Neural progenitor cell (in vitro differentiated cells): ENCODE results near the gene IREB2. TPM values are rescaled to one million over a fixed set of nuclear protein-coding genes. Genes with fewer than 3 reads are reported as not detected.

ENCODE experiments used
- DNase-seq: peaks from one replicate; pipeline ENCODE4 v3.0.0-alpha.2; 2016; ENCODE audit warnings: low spot score
- H2AFZ ChIP-seq: fragments of 200-600 bp; sonication (generic); replicated peaks from 2 replicates; pipeline ENCODE4 v1.6.1; 2016; ENCODE audit warnings: antibody characterized with exemption
- H3F3A ChIP-seq: fragments of 200-600 bp; sonication (generic); 2 replicates; pipeline ENCODE4 v1.6.1; 2016; ENCODE audit warnings: antibody characterized with exemption, low read depth
- H3K27ac ChIP-seq: fragments of 200-600 bp; sonication (generic); 2 replicates; pipeline ENCODE4 v1.5.1; 2016; ENCODE audit warnings: mild to moderate bottlenecking
- H3K27me3 ChIP-seq: fragments of 200-600 bp; sonication (generic); 2 replicates; pipeline ENCODE4 v1.6.1; 2016; ENCODE audit warnings: mild to moderate bottlenecking, moderate library complexity
- H3K36me3 ChIP-seq: fragments of 200-600 bp; sonication (generic); 2 replicates; pipeline ENCODE4 v1.5.1; 2016
- H3K4me1 ChIP-seq: fragments of 200-600 bp; sonication (generic); 2 replicates; pipeline ENCODE4 v1.6.1; 2016; ENCODE audit warnings: mixed run types
- H3K4me2 ChIP-seq: fragments of 200-600 bp; sonication (generic); 2 replicates; pipeline ENCODE4 v1.6.1; 2016
- H3K4me3 ChIP-seq: fragments of 200-600 bp; sonication (generic); 2 replicates; pipeline ENCODE4 v1.5.1; 2016
- H3K79me2 ChIP-seq: fragments of 200-600 bp; sonication (generic); 2 replicates; pipeline ENCODE4 v1.6.1; 2016; ENCODE audit warnings: low read depth
- H3K9ac ChIP-seq: fragments of 200-600 bp; sonication (generic); 2 replicates; pipeline ENCODE4 v1.6.1; 2016
- H3K9me3 ChIP-seq: fragments of 200-600 bp; sonication (generic); 2 replicates; pipeline ENCODE4 v1.5.1; 2016; ENCODE audit warnings: low read depth
- H4K20me1 ChIP-seq: fragments of 200-600 bp; sonication (generic); 2 replicates; pipeline ENCODE4 v1.6.1; 2016; ENCODE audit warnings: low read depth
- H3K27ac Mint-ChIP-seq: 3 replicates; pipeline ENCODE4 v1.8.0; 2021; ENCODE audit warnings: mixed read lengths
- H3K27me3 Mint-ChIP-seq: 2 replicates; pipeline ENCODE4 v1.8.0; 2022; ENCODE audit warnings: low read depth, mild to moderate bottlenecking, inconsistent platforms, moderate library complexity, mixed read lengths; ENCODE audit not compliant: insufficient read depth
- H3K36me3 Mint-ChIP-seq: 3 replicates; pipeline ENCODE4 v1.8.0; 2021; ENCODE audit warnings: mixed read lengths
- H3K4me1 Mint-ChIP-seq: 3 replicates; pipeline ENCODE4 v1.8.0; 2021; ENCODE audit warnings: mixed read lengths
- H3K4me3 Mint-ChIP-seq: 3 replicates; pipeline ENCODE4 v1.8.0; 2021; ENCODE audit warnings: mild to moderate bottlenecking, moderate library complexity, mixed read lengths
- H3K9me3 Mint-ChIP-seq: 3 replicates; pipeline ENCODE4 v1.8.0; 2020; ENCODE audit warnings: mixed read lengths
- EZH2 ChIP-seq: fragments of 200-600 bp; sonication (generic); IDR thresholded peaks from 2 replicates; pipeline ENCODE4 v1.6.1; 2017; ENCODE audit warnings: antibody characterized with exemption, mild to moderate bottlenecking, moderate library complexity
- EZH2phosphoT487 ChIP-seq: fragments of 200-600 bp; sonication (generic); IDR thresholded peaks from 2 replicates; pipeline ENCODE4 v1.6.1; 2017; ENCODE audit warnings: antibody characterized with exemption
- total RNA-seq: library from RNA; depleted of rRNA; stranded (reverse); fragments of >200 nt; gene quantifications from 2 replicates; pipeline ENCODE4 v1.2.3, GENCODE V29; 2015; ENCODE audit warnings: low replicate concordance
- TF ChIP-seq, protein P1 (sequence below): fragments of 200-600 bp; sonication (generic); IDR thresholded peaks from 2 replicates; pipeline ENCODE4 v1.5.1; 2017; ENCODE audit warnings: antibody characterized with exemption, mild to moderate bottlenecking

Gene IREB2
- total RNA-seq, 1 donor from 2014 or later: 87.7 TPM

- Histone ChIP-seq H3K9ac (no peak overlapping the region), H3K36me3 (no peaks in the 10 kb centered on the region), H3K4me1 (peaks cover 4% of the 10 kb centered on the region), H3K27me3 (no peaks in the 10 kb centered on the region), H3K4me3 (no peak overlapping the region), H3K27ac (no peak overlapping the region), H3F3A (no peaks in the 10 kb centered on the region), H3K79me2 (no peaks in the 10 kb centered on the region), H4K20me1 (no peaks in the 10 kb centered on the region), H3K9me3 (no peaks in the 10 kb centered on the region), H2AFZ (peak overlapping the region; percentile 47), H3K4me2 (no peak overlapping the region)
- H3K27me3 Mint-ChIP-seq: peaks cover 7% of the 10 kb centered on the region
- no peak for DNase-seq
- H3K4me1 Mint-ChIP-seq: peaks cover 2% of the 10 kb centered on the region
- no peaks in the 10 kb centered on the region for H3K36me3 Mint-ChIP-seq
- H3K9me3 Mint-ChIP-seq: no peaks in the 10 kb centered on the region
- H3K27ac Mint-ChIP-seq: no peak overlapping the region
- TF ChIP-seq, protein P1, sequence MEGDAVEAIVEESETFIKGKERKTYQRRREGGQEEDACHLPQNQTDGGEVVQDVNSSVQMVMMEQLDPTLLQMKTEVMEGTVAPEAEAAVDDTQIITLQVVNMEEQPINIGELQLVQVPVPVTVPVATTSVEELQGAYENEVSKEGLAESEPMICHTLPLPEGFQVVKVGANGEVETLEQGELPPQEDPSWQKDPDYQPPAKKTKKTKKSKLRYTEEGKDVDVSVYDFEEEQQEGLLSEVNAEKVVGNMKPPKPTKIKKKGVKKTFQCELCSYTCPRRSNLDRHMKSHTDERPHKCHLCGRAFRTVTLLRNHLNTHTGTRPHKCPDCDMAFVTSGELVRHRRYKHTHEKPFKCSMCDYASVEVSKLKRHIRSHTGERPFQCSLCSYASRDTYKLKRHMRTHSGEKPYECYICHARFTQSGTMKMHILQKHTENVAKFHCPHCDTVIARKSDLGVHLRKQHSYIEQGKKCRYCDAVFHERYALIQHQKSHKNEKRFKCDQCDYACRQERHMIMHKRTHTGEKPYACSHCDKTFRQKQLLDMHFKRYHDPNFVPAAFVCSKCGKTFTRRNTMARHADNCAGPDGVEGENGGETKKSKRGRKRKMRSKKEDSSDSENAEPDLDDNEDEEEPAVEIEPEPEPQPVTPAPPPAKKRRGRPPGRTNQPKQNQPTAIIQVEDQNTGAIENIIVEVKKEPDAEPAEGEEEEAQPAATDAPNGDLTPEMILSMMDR: no peak
- no peak overlapping the region for H3K4me3 Mint-ChIP-seq
Observed at GRCh38 chr15:78408961-78409360, 29.1 kb upstream of the IREB2 start.

DNA sequence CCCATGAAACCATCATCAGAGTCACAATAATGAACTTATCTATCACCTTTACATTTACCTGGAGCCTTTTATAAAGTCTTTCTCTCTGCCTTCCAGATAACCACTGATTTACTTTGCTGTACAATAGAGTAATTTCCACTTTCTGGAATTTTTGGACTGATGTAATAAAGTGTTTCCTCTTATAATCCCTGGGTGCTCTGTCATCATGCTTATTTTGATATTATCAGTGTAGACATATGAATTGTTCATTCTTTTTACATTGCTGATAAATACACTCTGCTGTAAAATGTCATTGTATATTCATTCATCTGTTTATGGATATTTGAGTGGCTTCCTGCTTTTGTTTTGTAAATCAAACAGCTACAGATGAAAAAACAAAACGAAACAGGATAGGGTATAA is 27.0 kb upstream of the IREB2 start:
- H3K9me3 Mint-ChIP-seq: no peaks in the 10 kb centered on the region
- no peaks in the 10 kb centered on the region for H3K27me3 ChIP-seq
- no peaks in the 10 kb centered on the region for H3K79me2 ChIP-seq
- H3K4me1 Mint-ChIP-seq: peaks cover under 1% of the 10 kb centered on the region
- H3K27me3 Mint-ChIP-seq: peaks cover 5% of the 10 kb centered on the region
- no peaks in the 10 kb centered on the region for H3K4me1 ChIP-seq
- H3K36me3 ChIP-seq: no peaks in the 10 kb centered on the region
- H3K9me3 ChIP-seq: no peaks in the 10 kb centered on the region
- H3K27ac ChIP-seq: no peak overlapping the region
- H3K4me3 ChIP-seq: no peak overlapping the region
- no peak overlapping the region for H3K4me2 ChIP-seq
- no peak overlapping the region for H3K27ac Mint-ChIP-seq
- no peak overlapping the region for H3K9ac ChIP-seq
- TF ChIP-seq EZH2phosphoT487 (no peak), EZH2 (no peak)
- TF ChIP-seq, protein P1: no peak
- H3K36me3 Mint-ChIP-seq: no peaks in the 10 kb centered on the region
- H2AFZ ChIP-seq: no peak overlapping the region
- no peak for DNase-seq
- no peak overlapping the region for H3K4me3 Mint-ChIP-seq
- no peaks in the 10 kb centered on the region for H4K20me1 ChIP-seq
- H3F3A ChIP-seq: no peaks in the 10 kb centered on the region

DNA sequence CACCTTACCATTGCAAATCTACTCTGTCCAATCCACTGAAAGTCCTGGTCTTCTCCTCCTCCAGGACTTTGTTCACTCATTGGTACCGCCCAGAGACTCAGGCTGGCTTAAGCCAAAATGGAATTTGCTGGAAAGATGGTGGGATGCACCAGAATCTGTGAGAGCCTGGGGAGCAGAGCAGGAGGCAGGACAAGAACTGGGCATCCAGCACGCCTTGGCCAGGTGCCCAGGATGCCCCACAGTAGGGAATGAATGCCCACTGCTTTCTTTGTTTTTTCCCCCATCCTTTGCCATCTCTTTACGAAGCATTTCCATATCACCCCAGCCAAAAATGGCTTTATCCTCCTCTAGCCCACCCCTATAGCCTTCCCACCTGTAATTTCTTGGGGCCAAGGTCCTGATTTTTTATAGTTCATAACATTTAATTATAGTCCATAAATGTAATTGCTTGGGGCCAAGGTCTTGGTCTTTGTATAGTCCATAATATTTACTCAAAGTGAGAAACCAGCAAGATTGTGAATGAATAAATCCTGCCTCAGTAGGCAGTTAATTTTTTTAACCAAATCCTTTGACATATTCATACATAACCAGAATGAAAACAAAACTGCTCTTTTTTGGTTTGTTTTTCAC is 23.3 kb upstream of the IREB2 start:
- Histone ChIP-seq H3K4me3 (no peak overlapping the region), H2AFZ (no peak overlapping the region), H3K27ac (no peak overlapping the region), H3K9ac (no peak overlapping the region), H3K36me3 (no peaks in the 10 kb centered on the region), H3F3A (no peaks in the 10 kb centered on the region), H3K4me1 (no peaks in the 10 kb centered on the region), H3K27me3 (no peaks in the 10 kb centered on the region), H3K79me2 (no peaks in the 10 kb centered on the region), H3K4me2 (no peak overlapping the region), H4K20me1 (no peaks in the 10 kb centered on the region), H3K9me3 (no peaks in the 10 kb centered on the region)
- peaks cover 2% of the 10 kb centered on the region for H3K27me3 Mint-ChIP-seq
- H3K36me3 Mint-ChIP-seq: no peaks in the 10 kb centered on the region
- H3K4me3 Mint-ChIP-seq: no peak overlapping the region
- H3K9me3 Mint-ChIP-seq: peaks cover 6% of the 10 kb centered on the region
- H3K4me1 Mint-ChIP-seq: peaks cover 5% of the 10 kb centered on the region
- no peak for DNase-seq
- H3K27ac Mint-ChIP-seq: no peak overlapping the region
- TF ChIP-seq, protein P1: no peak
- TF ChIP-seq EZH2phosphoT487: no peak
- no peak for TF ChIP-seq EZH2
